Neural progenitor cell (in vitro differentiated cells): Measurements from ENCODE around the gene MGA. TPM values are rescaled to one million over a fixed set of nuclear protein-coding genes. Genes with fewer than 3 reads are reported as not detected.

ENCODE experiments used
- DNase-seq: peaks from one replicate; pipeline ENCODE4 v3.0.0-alpha.2; 2016; ENCODE audit warnings: low spot score
- H2AFZ ChIP-seq: fragments of 200-600 bp; sonication (generic); replicated peaks from 2 replicates; pipeline ENCODE4 v1.6.1; 2016; ENCODE audit warnings: antibody characterized with exemption
- H3F3A ChIP-seq: fragments of 200-600 bp; sonication (generic); 2 replicates; pipeline ENCODE4 v1.6.1; 2016; ENCODE audit warnings: antibody characterized with exemption, low read depth
- H3K27ac ChIP-seq: fragments of 200-600 bp; sonication (generic); 2 replicates; pipeline ENCODE4 v1.5.1; 2016; ENCODE audit warnings: mild to moderate bottlenecking
- H3K27me3 ChIP-seq: fragments of 200-600 bp; sonication (generic); 2 replicates; pipeline ENCODE4 v1.6.1; 2016; ENCODE audit warnings: mild to moderate bottlenecking, moderate library complexity
- H3K36me3 ChIP-seq: fragments of 200-600 bp; sonication (generic); 2 replicates; pipeline ENCODE4 v1.5.1; 2016
- H3K4me1 ChIP-seq: fragments of 200-600 bp; sonication (generic); 2 replicates; pipeline ENCODE4 v1.6.1; 2016; ENCODE audit warnings: mixed run types
- H3K4me2 ChIP-seq: fragments of 200-600 bp; sonication (generic); 2 replicates; pipeline ENCODE4 v1.6.1; 2016
- H3K4me3 ChIP-seq: fragments of 200-600 bp; sonication (generic); 2 replicates; pipeline ENCODE4 v1.5.1; 2016
- H3K79me2 ChIP-seq: fragments of 200-600 bp; sonication (generic); 2 replicates; pipeline ENCODE4 v1.6.1; 2016; ENCODE audit warnings: low read depth
- H3K9ac ChIP-seq: fragments of 200-600 bp; sonication (generic); 2 replicates; pipeline ENCODE4 v1.6.1; 2016
- H3K9me3 ChIP-seq: fragments of 200-600 bp; sonication (generic); 2 replicates; pipeline ENCODE4 v1.5.1; 2016; ENCODE audit warnings: low read depth
- H4K20me1 ChIP-seq: fragments of 200-600 bp; sonication (generic); 2 replicates; pipeline ENCODE4 v1.6.1; 2016; ENCODE audit warnings: low read depth
- H3K27ac Mint-ChIP-seq: 3 replicates; pipeline ENCODE4 v1.8.0; 2021; ENCODE audit warnings: mixed read lengths
- H3K27me3 Mint-ChIP-seq: 2 replicates; pipeline ENCODE4 v1.8.0; 2022; ENCODE audit warnings: low read depth, mild to moderate bottlenecking, inconsistent platforms, moderate library complexity, mixed read lengths; ENCODE audit not compliant: insufficient read depth
- H3K36me3 Mint-ChIP-seq: 3 replicates; pipeline ENCODE4 v1.8.0; 2021; ENCODE audit warnings: mixed read lengths
- H3K4me1 Mint-ChIP-seq: 3 replicates; pipeline ENCODE4 v1.8.0; 2021; ENCODE audit warnings: mixed read lengths
- H3K4me3 Mint-ChIP-seq: 3 replicates; pipeline ENCODE4 v1.8.0; 2021; ENCODE audit warnings: mild to moderate bottlenecking, moderate library complexity, mixed read lengths
- H3K9me3 Mint-ChIP-seq: 3 replicates; pipeline ENCODE4 v1.8.0; 2020; ENCODE audit warnings: mixed read lengths
- EZH2 ChIP-seq: fragments of 200-600 bp; sonication (generic); IDR thresholded peaks from 2 replicates; pipeline ENCODE4 v1.6.1; 2017; ENCODE audit warnings: antibody characterized with exemption, mild to moderate bottlenecking, moderate library complexity
- EZH2phosphoT487 ChIP-seq: fragments of 200-600 bp; sonication (generic); IDR thresholded peaks from 2 replicates; pipeline ENCODE4 v1.6.1; 2017; ENCODE audit warnings: antibody characterized with exemption
- microRNA counts: library from miRNA; unstranded; fragments of <30 nt; microRNA quantifications from one replicate; lab custom pipeline; 2016
- microRNA-seq: library from miRNA; unstranded; fragments of <30 nt; microRNA quantifications from one replicate; pipeline ENCODE4, GENCODE V29; 2016
- small RNA-seq: library from RNA; depleted of rRNA; stranded (forward); fragments of <200 nt; gene quantifications from one replicate; pipeline ENCODE3, GENCODE V24; 2015
- total RNA-seq: library from RNA; depleted of rRNA; stranded (reverse); fragments of >200 nt; gene quantifications from 2 replicates; pipeline ENCODE4 v1.2.3, GENCODE V29; 2015; ENCODE audit warnings: low replicate concordance
- TF ChIP-seq, protein P1 (sequence below): fragments of 200-600 bp; sonication (generic); IDR thresholded peaks from 2 replicates; pipeline ENCODE4 v1.5.1; 2017; ENCODE audit warnings: antibody characterized with exemption, mild to moderate bottlenecking

Gene MGA
- total RNA-seq, 1 donor from 2014 or later, result 73.4 TPM

DNA sequence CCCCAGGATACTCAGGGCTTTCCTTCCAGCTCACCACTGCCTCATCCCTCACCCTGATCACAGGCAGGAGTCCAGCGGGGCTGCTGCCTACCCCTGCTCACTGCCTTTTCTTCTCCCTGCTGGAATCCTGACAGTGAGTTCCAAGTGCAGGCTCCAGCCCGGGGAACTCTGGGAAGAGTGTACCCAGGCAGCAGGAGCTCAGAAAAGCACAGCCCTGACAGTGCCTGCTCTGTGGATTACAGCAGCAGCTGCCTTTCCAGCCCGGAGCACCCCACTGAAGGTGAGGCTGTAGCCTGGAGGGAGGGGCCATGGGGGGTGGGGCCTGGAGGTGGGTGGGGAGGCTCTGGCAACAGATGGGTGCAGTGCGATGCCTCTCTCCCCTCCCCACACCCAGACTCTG, 161.6 kb downstream of the MGA start:
- H2AFZ ChIP-seq, result no peak overlapping the region
- Mint-ChIP-seq H3K36me3 (peaks cover 31% of the 10 kb centered on the region), H3K4me1 (peaks cover 7% of the 10 kb centered on the region), H3K27me3 (peaks cover 2% of the 10 kb centered on the region), H3K27ac (no peak overlapping the region), H3K4me3 (no peak overlapping the region), H3K9me3 (no peaks in the 10 kb centered on the region)
- TF ChIP-seq, protein P1, sequence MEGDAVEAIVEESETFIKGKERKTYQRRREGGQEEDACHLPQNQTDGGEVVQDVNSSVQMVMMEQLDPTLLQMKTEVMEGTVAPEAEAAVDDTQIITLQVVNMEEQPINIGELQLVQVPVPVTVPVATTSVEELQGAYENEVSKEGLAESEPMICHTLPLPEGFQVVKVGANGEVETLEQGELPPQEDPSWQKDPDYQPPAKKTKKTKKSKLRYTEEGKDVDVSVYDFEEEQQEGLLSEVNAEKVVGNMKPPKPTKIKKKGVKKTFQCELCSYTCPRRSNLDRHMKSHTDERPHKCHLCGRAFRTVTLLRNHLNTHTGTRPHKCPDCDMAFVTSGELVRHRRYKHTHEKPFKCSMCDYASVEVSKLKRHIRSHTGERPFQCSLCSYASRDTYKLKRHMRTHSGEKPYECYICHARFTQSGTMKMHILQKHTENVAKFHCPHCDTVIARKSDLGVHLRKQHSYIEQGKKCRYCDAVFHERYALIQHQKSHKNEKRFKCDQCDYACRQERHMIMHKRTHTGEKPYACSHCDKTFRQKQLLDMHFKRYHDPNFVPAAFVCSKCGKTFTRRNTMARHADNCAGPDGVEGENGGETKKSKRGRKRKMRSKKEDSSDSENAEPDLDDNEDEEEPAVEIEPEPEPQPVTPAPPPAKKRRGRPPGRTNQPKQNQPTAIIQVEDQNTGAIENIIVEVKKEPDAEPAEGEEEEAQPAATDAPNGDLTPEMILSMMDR, result no peak
- TF ChIP-seq EZH2phosphoT487 (no peak), EZH2 (no peak)
- H3K9ac ChIP-seq, result no peak overlapping the region
- peaks cover 7% of the 10 kb centered on the region for H3K4me1 ChIP-seq
- H3K9me3 ChIP-seq, result no peaks in the 10 kb centered on the region
- no peak for DNase-seq
- no peaks in the 10 kb centered on the region for H4K20me1 ChIP-seq
- H3F3A ChIP-seq, result peaks cover 6% of the 10 kb centered on the region
- H3K36me3 ChIP-seq, result no peaks in the 10 kb centered on the region
- no peak overlapping the region for H3K4me3 ChIP-seq
- no peak overlapping the region for H3K4me2 ChIP-seq
- H3K27ac ChIP-seq, result no peak overlapping the region
- no peaks in the 10 kb centered on the region for H3K79me2 ChIP-seq
- peaks cover 2% of the 10 kb centered on the region for H3K27me3 ChIP-seq

DNA sequence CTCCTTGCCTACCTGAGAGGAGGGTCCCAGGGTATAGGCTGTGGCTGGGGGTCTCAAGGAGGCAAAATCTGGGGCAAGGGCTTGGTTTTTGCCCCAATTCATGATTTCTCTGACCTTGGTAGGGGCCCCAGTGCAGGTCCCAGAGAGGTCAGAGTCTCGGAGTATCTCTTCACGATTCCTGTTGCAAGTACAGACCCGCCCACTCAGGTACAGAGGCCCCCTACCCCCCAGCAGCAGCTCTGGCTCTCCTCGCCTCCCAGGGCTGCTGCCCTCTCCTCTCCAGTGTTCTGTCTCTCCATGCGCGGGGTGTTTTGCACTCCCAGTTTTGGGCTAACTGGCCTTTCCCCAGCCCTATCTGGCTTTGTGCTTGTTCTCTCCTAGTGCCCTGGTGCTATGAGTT, 162.3 kb downstream of the MGA start:
- no peaks in the 10 kb centered on the region for H3K9me3 Mint-ChIP-seq
- H3K9ac ChIP-seq, result no peak overlapping the region
- peaks cover 8% of the 10 kb centered on the region for H3K27me3 ChIP-seq
- H3K4me3 Mint-ChIP-seq, result no peak overlapping the region
- no peaks in the 10 kb centered on the region for H3K79me2 ChIP-seq
- no peak overlapping the region for H2AFZ ChIP-seq
- H3K4me1 ChIP-seq, result peaks cover 7% of the 10 kb centered on the region
- no peaks in the 10 kb centered on the region for H3K36me3 ChIP-seq
- peaks cover 6% of the 10 kb centered on the region for H3F3A ChIP-seq
- peaks cover 2% of the 10 kb centered on the region for H3K27me3 Mint-ChIP-seq
- no peaks in the 10 kb centered on the region for H4K20me1 ChIP-seq
- no peak overlapping the region for H3K27ac Mint-ChIP-seq
- no peak overlapping the region for H3K4me3 ChIP-seq
- H3K36me3 Mint-ChIP-seq, result peaks cover 25% of the 10 kb centered on the region
- TF ChIP-seq, protein P1, result no peak
- TF ChIP-seq EZH2phosphoT487 (no peak), EZH2 (no peak)
- H3K4me2 ChIP-seq, result no peak overlapping the region
- no peaks in the 10 kb centered on the region for H3K9me3 ChIP-seq
- no peak overlapping the region for H3K27ac ChIP-seq
- DNase-seq, result no peak
- H3K4me1 Mint-ChIP-seq, result peaks cover 7% of the 10 kb centered on the region

MicroRNA genes within 50 kb of the gene (microRNA counts, 767-probe panel; counts per million panel counts)
- 460 counts per million, percentile 90 among the panel's probes with 10 or more counts for microRNA hsa-miR-626 (lab: Ali Mortazavi, UCI)

Small RNAs within 50 kb of the gene (microRNA-seq; reads per million reads assigned to microRNA genes)
- gene MIR626, result not detected

Small RNAs within 50 kb of the gene (small RNA-seq; reads per million reads assigned to genes)
- gene MIR626, result not detected

Other genes with a start within 250 kb of the MGA start
- gene RTF1, start 243.3 kb upstream of the MGA start, total RNA-seq, result 49.7 and 73.8 TPM in 2 replicates
- 0.09 TPM in 1 of 2 replicates, not detected in the other for gene ITPKA, start 166.5 kb upstream of the MGA start, total RNA-seq
- gene LTK, start 146.6 kb upstream of the MGA start, total RNA-seq, result 0.12 TPM in 1 of 2 replicates, not detected in the other
- gene RPAP1, start 116.1 kb upstream of the MGA start, total RNA-seq, result 20.3 and 36.8 TPM in 2 replicates
- 59.1 and 116 TPM in 2 replicates for gene TYRO3, start 101.2 kb upstream of the MGA start, total RNA-seq
- gene MAPKBP1, start 114.1 kb downstream of the MGA start, total RNA-seq, result 10.1 and 18.4 TPM in 2 replicates
- gene JMJD7, start 167.7 kb downstream of the MGA start, total RNA-seq, result 13.4 and 18.3 TPM in 2 replicates
- gene PLA2G4B, start 178.4 kb downstream of the MGA start, total RNA-seq, result 2.0 and 10.1 TPM in 2 replicates
- 0.15 TPM in 1 of 2 replicates, not detected in the other for gene SPTBN5, start 233.6 kb downstream of the MGA start, total RNA-seq